K562 (cell line): Measurements from ENCODE around the gene CARMIL3. TPM values are rescaled to one million over a fixed set of nuclear protein-coding genes. Genes with fewer than 3 reads are reported as not detected.
A peak's percentile ranks its signal among the peaks of the same experiment; 100 is the strongest.

Source experiments
- ARID1B ChIP-seq: fragments of 450-650 bp; IDR thresholded peaks from 2 replicates; pipeline ENCODE4 v1.6.1; 2016; ENCODE audit warnings: antibody characterized with exemption, mild to moderate bottlenecking, inconsistent platforms
- ARNT ChIP-seq, 2 experiments: fragments of 450-650 bp; IDR thresholded peaks; 2 replicates each; pipeline ENCODE4 v1.6.1; 2016; ENCODE audit warnings: mild to moderate bottlenecking in 1 of 2
- BHLHE40 ChIP-seq: IDR thresholded peaks from 2 replicates; pipeline ENCODE4 v1.6.1; 2011; ENCODE audit warnings: low read length, improper control_type of control experiment
- BRD9 ChIP-seq: fragments of 450-650 bp; IDR thresholded peaks from 2 replicates; pipeline ENCODE4 v1.6.1; 2018; ENCODE audit warnings: low read depth; ENCODE audit not compliant: partially characterized antibody
- CBFA2T3 ChIP-seq: fragments of 450-650 bp; IDR thresholded peaks from 2 replicates; pipeline ENCODE4 v1.6.1; 2017
- CC2D1A ChIP-seq: fragments of 450-650 bp; IDR thresholded peaks from 2 replicates; pipeline ENCODE4 v1.6.1; 2017; ENCODE audit warnings: mild to moderate bottlenecking
- ELF4 ChIP-seq: fragments of 450-650 bp; formaldehyde crosslinking; IDR thresholded peaks from 2 replicates; pipeline ENCODE4 v1.4.0; 2022; ENCODE audit warnings: missing genetic modification characterization
- EP300 ChIP-seq: IDR thresholded peaks from 2 replicates; pipeline ENCODE4 v1.6.1; 2012; ENCODE audit warnings: low read length, improper control_type of control experiment
- ESRRB ChIP-seq: fragments of 250-450 bp; sonication (Bioruptor Pico); IDR thresholded peaks from 2 replicates; pipeline ENCODE4 v1.5.0; 2020; ENCODE audit warnings: mild to moderate bottlenecking, moderate library complexity, borderline replicate concordance
- HNRNPUL1 ChIP-seq: fragments of 200-400 bp; formaldehyde crosslinking; IDR thresholded peaks from 2 replicates; pipeline ENCODE4 v1.6.1; 2017; ENCODE audit warnings: low read length
- KAT2B ChIP-seq: IDR thresholded peaks from one replicate; pipeline ENCODE4 v1.6.1; 2012; ENCODE audit warnings: low read depth, mild to moderate bottlenecking, control low read depth, inconsistent platforms, low read length, moderate library complexity
- KLF16 ChIP-seq: IDR thresholded peaks from 2 replicates; pipeline ENCODE4 v1.6.1; 2016; ENCODE audit warnings: antibody characterized with exemption
- MCM2 ChIP-seq: fragments of 450-650 bp; IDR thresholded peaks from 2 replicates; pipeline ENCODE4 v1.6.1; 2017; ENCODE audit warnings: low read depth, mild to moderate bottlenecking
- NCOA2 ChIP-seq, 2 experiments: fragments of 450-650 bp; IDR thresholded peaks; 2 replicates each; pipeline ENCODE4 v1.6.1; 2018; ENCODE audit warnings: mild to moderate bottlenecking in 2 of 2, moderate library complexity in 1 of 2; ENCODE audit not compliant: partially characterized antibody in 2 of 2
- RBFOX2 ChIP-seq: fragments of 200-400 bp; formaldehyde crosslinking; IDR thresholded peaks from 2 replicates; pipeline ENCODE4 v1.6.1; 2017; ENCODE audit warnings: low read depth, mild to moderate bottlenecking, low read length, moderate library complexity
- RBM39 ChIP-seq: fragments of 200-400 bp; formaldehyde crosslinking; optimal IDR thresholded peaks from 2 replicates; pipeline ENCODE3; 2018; ENCODE audit warnings: low read depth, low read length
- SETDB1 ChIP-seq: IDR thresholded peaks from one replicate; pipeline ENCODE4 v1.6.1; 2012; ENCODE audit warnings: low read length, control low read depth, inconsistent platforms
- SMARCA5 ChIP-seq: fragments of 450-650 bp; IDR thresholded peaks from 2 replicates; pipeline ENCODE4 v1.6.1; 2016
- XRCC3 ChIP-seq: fragments of 450-650 bp; IDR thresholded peaks from 2 replicates; pipeline ENCODE4 v1.6.1; 2017; ENCODE audit warnings: mild to moderate bottlenecking, moderate library complexity
- ZFP1 ChIP-seq: fragments of 450-650 bp; formaldehyde crosslinking; IDR thresholded peaks from 2 replicates; pipeline ENCODE4 v1.4.0; 2020; ENCODE audit warnings: mild to moderate bottlenecking, mixed read lengths
- ZNF316 ChIP-seq: fragments of 450-650 bp; IDR thresholded peaks from 2 replicates; pipeline ENCODE4 v1.6.1; 2016
- ZNF584 ChIP-seq: fragments of 200-800 bp; sonication (Bioruptor generic); IDR thresholded peaks from 2 replicates; pipeline ENCODE4 v1.6.1; 2016; ENCODE audit warnings: low read depth, mild to moderate bottlenecking, missing genetic modification characterization, missing compliant biosample characterization
- ZNF766 ChIP-seq: fragments of 200-800 bp; sonication (Bioruptor generic); conservative IDR thresholded peaks from 2 replicates; pipeline ENCODE4 v1.6.1; 2016; ENCODE audit warnings: missing genetic modification characterization, missing compliant biosample characterization
- ZSCAN29 ChIP-seq: fragments of 450-650 bp; IDR thresholded peaks from 2 replicates; pipeline ENCODE4 v1.6.1; 2017
- polyA plus RNA-seq, 8 experiments: library from polyadenylated mRNA; depleted of rRNA in 4 of 8; stranded (reverse) in 5 of 8; unstranded in 3 of 8; fragments of >200 nt; fragmentation: Nextera tagmentation in 2 of 8; fragmentation: Illumina TruSeq in 1 of 8; extraction: Ambion mirVana in 2 of 8; extraction: Trizol in 1 of 8; gene quantifications; 2 replicates each; pipeline versions ENCODE4 v1.2.1 to v1.2.3, GENCODE V29; 2011 to 2014; ENCODE audit warnings: inconsistent platforms in 1 of 8, missing spikeins in 1 of 8
- total RNA-seq, 7 experiments: library from RNA; depleted of rRNA in 6 of 7; stranded (reverse); fragments of >200 nt in 6 of 7; fragmentation: Illumina TruSeq in 2 of 7; extraction: Trizol in 2 of 7; gene quantifications; 2 replicates each; pipeline versions ENCODE4 v1.2.1 to v1.2.3, GENCODE V29; 2011 to 2021; ENCODE audit warnings: low replicate concordance in 1 of 7
- TF ChIP-seq, protein P1 (sequence below): fragments of 250-450 bp; sonication (Bioruptor Pico); IDR thresholded peaks from 2 replicates; pipeline ENCODE4 v1.4.0; 2020
- TF ChIP-seq, protein P2 (sequence below): fragments of 200-800 bp; sonication (Bioruptor generic); IDR thresholded peaks from 2 replicates; pipeline ENCODE4 v1.6.1; 2017; ENCODE audit warnings: missing genetic modification characterization, missing compliant biosample characterization
- TF ChIP-seq, protein P3 (sequence below): fragments of 250-450 bp; sonication (Bioruptor Pico); IDR thresholded peaks from 2 replicates; pipeline ENCODE4 v1.8.0; 2022; ENCODE audit warnings: moderate library complexity, mild to moderate bottlenecking, inconsistent platforms

The CARMIL3 gene
- total and polyA plus RNA-seq, 9 of the 15 experiments (the other 6 are each of a cell fraction or from before 2014, with no cell fraction given): 0.01 to 0.11 (median 0.05) TPM; not detected in 5

DNA sequence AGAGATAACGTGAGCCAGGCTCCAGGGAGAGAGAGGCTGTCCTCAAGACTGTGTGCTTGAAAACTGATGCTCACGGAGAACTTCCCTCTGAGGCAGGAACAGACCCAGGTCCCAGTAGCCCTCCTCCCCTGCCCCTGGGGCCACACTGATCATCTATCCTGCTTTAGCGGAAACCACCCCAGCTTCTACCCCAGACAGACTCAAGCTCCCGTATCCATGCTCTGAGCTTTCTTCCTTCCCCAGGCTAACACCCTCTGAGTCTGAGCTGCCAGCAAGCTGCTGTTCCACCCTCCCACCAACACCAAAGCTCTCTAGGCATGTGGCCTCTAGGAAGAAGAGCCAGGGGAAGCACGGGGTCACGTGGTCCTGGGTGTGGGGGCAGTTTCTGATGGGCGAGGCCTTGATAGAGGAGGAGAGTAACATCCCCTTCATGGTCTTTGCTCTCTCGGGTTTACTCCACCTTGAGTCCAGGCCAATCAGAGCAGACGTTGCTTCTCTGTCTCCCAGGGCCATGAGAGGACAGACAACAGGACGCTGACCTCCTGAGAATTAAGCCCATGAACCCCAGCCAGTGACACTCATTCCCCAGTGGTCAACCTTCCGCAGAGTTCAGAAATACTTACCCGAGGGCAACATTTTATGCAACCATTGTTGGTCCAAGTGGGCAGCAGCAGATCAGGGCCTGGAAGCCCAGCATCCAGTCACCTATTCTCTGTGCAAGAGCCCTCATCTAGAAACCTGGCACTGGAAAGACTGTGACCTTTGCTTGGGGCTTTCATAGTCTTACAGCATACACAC is 43.7 kb downstream of the CARMIL3 start (continued):
- no peak for TF ChIP-seq SMARCA5
- TF ChIP-seq ZSCAN29: no peak
- no peak for TF ChIP-seq HNRNPUL1
- TF ChIP-seq, protein P1, sequence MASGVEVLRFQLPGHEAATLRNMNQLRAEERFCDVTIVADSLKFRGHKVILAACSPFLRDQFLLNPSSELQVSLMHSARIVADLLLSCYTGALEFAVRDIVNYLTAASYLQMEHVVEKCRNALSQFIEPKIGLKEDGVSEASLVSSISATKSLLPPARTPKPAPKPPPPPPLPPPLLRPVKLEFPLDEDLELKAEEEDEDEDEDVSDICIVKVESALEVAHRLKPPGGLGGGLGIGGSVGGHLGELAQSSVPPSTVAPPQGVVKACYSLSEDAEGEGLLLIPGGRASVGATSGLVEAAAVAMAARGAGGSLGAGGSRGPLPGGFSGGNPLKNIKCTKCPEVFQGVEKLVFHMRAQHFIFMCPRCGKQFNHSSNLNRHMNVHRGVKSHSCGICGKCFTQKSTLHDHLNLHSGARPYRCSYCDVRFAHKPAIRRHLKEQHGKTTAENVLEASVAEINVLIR (CRISPR knock-in tag): no peak
- TF ChIP-seq, protein P2, sequence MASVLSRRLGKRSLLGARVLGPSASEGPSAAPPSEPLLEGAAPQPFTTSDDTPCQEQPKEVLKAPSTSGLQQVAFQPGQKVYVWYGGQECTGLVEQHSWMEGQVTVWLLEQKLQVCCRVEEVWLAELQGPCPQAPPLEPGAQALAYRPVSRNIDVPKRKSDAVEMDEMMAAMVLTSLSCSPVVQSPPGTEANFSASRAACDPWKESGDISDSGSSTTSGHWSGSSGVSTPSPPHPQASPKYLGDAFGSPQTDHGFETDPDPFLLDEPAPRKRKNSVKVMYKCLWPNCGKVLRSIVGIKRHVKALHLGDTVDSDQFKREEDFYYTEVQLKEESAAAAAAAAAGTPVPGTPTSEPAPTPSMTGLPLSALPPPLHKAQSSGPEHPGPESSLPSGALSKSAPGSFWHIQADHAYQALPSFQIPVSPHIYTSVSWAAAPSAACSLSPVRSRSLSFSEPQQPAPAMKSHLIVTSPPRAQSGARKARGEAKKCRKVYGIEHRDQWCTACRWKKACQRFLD (CRISPR knock-in tag): no peak
- TF ChIP-seq MCM2: no peak
- no peak for TF ChIP-seq CBFA2T3
- TF ChIP-seq KAT2B: no peak
- TF ChIP-seq BRD9: peak; percentile 32
- TF ChIP-seq ARNT (IDR thresholded peaks at IDR 0.05): peak in 1 of 2 experiments; percentile 62; a peak in 1 of 4 replicates
- TF ChIP-seq, protein P3, sequence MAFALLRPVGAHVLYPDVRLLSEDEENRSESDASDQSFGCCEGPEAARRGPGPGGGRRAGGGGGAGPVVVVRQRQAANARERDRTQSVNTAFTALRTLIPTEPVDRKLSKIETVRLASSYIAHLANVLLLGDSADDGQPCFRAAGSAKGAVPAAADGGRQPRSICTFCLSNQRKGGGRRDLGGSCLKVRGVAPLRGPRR (CRISPR knock-in tag): no peak
- TF ChIP-seq ZFP1 (CRISPR knock-in tag): no peak
- no peak for TF ChIP-seq KLF16
- TF ChIP-seq BHLHE40: peak; percentile 78
- no peak for TF ChIP-seq SETDB1
- TF ChIP-seq ARID1B: 0 out of 2 replicates have a peak, but pooled peaks have one; percentile 17
- peak; percentile 5 for TF ChIP-seq RBFOX2
- no peak for TF ChIP-seq XRCC3
- no peak for TF ChIP-seq NCOA2 (IDR thresholded peaks at IDR 0.05; ENCODE audit: partially characterized antibody in 2 of 2)
- TF ChIP-seq ZNF584 (CRISPR knock-in tag): no peak
- TF ChIP-seq CC2D1A: no peak
- no peak for TF ChIP-seq ESRRB (CRISPR knock-in tag)
- no peak for TF ChIP-seq ZNF766
- TF ChIP-seq RBM39: peak; percentile 52
- no peak for TF ChIP-seq ELF4 (CRISPR knock-in tag)
- no peak for TF ChIP-seq ZNF316
- no peak for TF ChIP-seq EP300
